ENCODE results near the gene CMYA5.
A peak's percentile ranks its signal among the peaks of the same experiment; 100 is the strongest.
"Not testable (repeated sequence)": the region's sequence is repeated elsewhere in the genome, so short reads cannot be mapped to it uniquely, and the experiment has no call there.

The CMYA5 gene

GRCh38 chr5:79689541-79690466 lies at the start of gene CMYA5:
CMYA5 (plus strand) TSS chr5:79689836; CDS start chr5:79689908, 72 bp downstream.
- Histone ChIP-seq H4K20me1 (peaks cover 0 to 6% (median 0%) of the 10 kb centered on the region in 11 experiments; a peak in 1 of 22 replicates), H3K4me2 (no peak within 1 kb of the TSS), H3K36me3 (peaks cover 46 to 55% (median 50%) of the 10 kb centered on the region in 11 experiments), H3K9me3 (replicated peaks in 1 of 11) (peaks cover 0 to 34% (median 24%) of the 10 kb centered on the region in 11 experiments; a peak in 17 of 22 replicates), H3K27ac (no peak within 1 kb of the TSS), H3K4me1 (peaks cover 0 to 7% (median 0%) of the 10 kb centered on the region in 10 experiments; a peak in 1 of 20 replicates), H3K4me3 (no peak within 1 kb of the TSS), H3K9ac (no peak within 1 kb of the TSS), H3K27me3 (no peaks in the 10 kb centered on the region)
- no peak for TF ChIP-seq Cebpa-rat (IDR thresholded peaks at IDR 0.05)

DNA sequence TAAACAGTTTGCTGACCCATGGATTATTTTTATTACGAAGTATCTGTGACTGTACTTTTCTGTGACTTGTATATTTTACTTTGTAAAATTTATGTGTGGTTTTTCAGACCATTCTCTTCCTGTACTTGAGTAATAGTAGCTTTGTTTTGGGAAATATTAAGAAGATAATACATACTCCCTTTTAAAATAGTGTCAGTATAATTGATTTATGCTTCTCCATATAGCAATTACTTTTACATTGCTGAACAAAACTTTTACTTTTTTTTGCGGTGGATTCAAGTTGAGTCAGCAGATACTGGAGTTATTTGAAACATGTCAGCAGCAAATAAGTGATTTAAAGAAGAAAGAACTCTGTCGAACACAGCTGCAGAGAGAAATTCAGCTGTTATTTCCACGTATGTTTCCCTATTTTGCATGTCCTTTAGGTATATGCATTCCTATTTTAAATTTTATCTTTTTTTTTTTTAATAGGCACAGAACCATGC lies 49.0 kb upstream of the CMYA5 start:
- Histone ChIP-seq H3K36me3 (peaks cover 77 to 100% (median 94%) of the 10 kb centered on the region in 11 experiments), H3K27me3 (no peaks in the 10 kb centered on the region), H3K4me2 (no peak overlapping the region), H3K9me3 (replicated peaks in 1 of 11) (no peaks in the 10 kb centered on the region), H3K9ac (no peak overlapping the region), H3K4me3 (no peak overlapping the region), H3K4me1 (peaks cover 0 to 12% (median 0%) of the 10 kb centered on the region in 10 experiments; a peak in 2 of 20 replicates), H4K20me1 (peaks cover 0 to 83% (median 27%) of the 10 kb centered on the region in 11 experiments; a peak in 14 of 22 replicates), H3K27ac (no peak overlapping the region)
- no peak for TF ChIP-seq Cebpa-rat (IDR thresholded peaks at IDR 0.05)

DNA sequence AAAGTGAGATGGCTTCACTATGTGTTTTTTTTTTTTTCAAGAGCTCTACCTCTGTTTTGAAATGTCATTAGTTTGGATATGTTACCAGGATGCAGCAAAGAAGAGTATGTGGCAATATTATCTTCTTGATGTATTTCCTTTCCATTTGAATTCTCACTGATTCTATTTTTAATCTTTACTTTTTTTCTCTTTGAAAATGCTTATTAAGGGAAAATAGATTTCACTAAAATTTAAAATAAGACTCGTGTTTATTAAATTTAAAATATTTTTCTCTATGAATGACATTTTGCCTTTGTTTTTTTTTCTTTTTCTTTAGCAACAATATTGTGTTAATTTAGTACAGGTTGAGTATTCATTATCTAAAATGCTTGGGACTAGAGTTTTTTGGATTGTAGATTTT lies 48.2 kb upstream of the CMYA5 start:
- peaks cover 0 to 12% (median 0%) of the 10 kb centered on the region in 10 experiments; a peak in 2 of 20 replicates for H3K4me1 ChIP-seq
- peaks cover 78 to 100% (median 94%) of the 10 kb centered on the region in 11 experiments for H3K36me3 ChIP-seq
- peaks cover 0 to 82% (median 25%) of the 10 kb centered on the region in 11 experiments; a peak in 14 of 22 replicates for H4K20me1 ChIP-seq
- no peak for TF ChIP-seq Cebpa-rat (IDR thresholded peaks at IDR 0.05)
- H3K9ac ChIP-seq = no peak overlapping the region
- H3K27me3 ChIP-seq = no peaks in the 10 kb centered on the region
- H3K9me3 ChIP-seq (replicated peaks in 1 of 11) = no peaks in the 10 kb centered on the region
- no peak overlapping the region for H3K4me2 ChIP-seq
- H3K27ac ChIP-seq = no peak overlapping the region
- no peak overlapping the region for H3K4me3 ChIP-seq

GRCh38 chr5:79642210-79642609 lies 47.4 kb upstream of the CMYA5 start:
- Histone ChIP-seq H3K9ac (no peak overlapping the region), H3K4me2 (no peak overlapping the region), H3K4me3 (no peak overlapping the region), H3K4me1 (peaks cover 0 to 12% (median 0%) of the 10 kb centered on the region in 10 experiments; a peak in 2 of 20 replicates), H3K9me3 (replicated peaks in 1 of 11) (no peaks in the 10 kb centered on the region), H3K27ac (no peak overlapping the region), H3K36me3 (peaks cover 81 to 100% (median 94%) of the 10 kb centered on the region in 11 experiments), H3K27me3 (no peaks in the 10 kb centered on the region), H4K20me1 (peaks cover 0 to 80% (median 25%) of the 10 kb centered on the region in 11 experiments; a peak in 14 of 22 replicates)
- no peak for TF ChIP-seq Cebpa-rat (IDR thresholded peaks at IDR 0.05)

DNA sequence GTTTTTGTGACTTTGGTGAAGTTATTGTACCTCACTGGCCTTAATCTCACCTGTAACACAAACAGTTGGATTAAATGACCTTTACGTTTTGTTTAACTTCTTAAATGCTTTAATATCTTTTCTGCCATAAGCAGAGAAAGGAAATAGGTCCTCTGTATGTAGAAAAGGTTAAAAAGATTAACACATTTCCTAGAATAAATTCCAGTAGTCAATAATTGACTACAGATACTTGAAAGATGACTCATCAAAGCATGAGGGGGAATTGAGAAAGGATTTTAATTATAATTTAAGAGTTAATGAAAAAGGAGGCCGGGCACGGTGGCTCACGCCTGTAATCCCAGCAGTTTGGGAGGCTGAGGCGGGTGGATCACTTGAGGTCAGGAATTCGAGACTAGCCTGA lies 35.8 kb upstream of the CMYA5 start:
- Histone ChIP-seq H3K27me3 (no peaks in the 10 kb centered on the region), H3K36me3 (peaks cover 53 to 97% (median 85%) of the 10 kb centered on the region in 11 experiments), H3K9ac (no peak overlapping the region), H3K27ac (no peak overlapping the region), H3K4me3 (no peak overlapping the region), H3K4me1 (no peaks in the 10 kb centered on the region), H4K20me1 (peaks cover 0 to 44% (median 0%) of the 10 kb centered on the region in 11 experiments; a peak in 3 of 22 replicates), H3K9me3 (replicated peaks in 1 of 11) (peaks cover 0 to 7% (median 0%) of the 10 kb centered on the region in 11 experiments; a peak in 4 of 22 replicates), H3K4me2 (no peak overlapping the region)
- TF ChIP-seq Cebpa-rat (IDR thresholded peaks at IDR 0.05) = no peak

DNA sequence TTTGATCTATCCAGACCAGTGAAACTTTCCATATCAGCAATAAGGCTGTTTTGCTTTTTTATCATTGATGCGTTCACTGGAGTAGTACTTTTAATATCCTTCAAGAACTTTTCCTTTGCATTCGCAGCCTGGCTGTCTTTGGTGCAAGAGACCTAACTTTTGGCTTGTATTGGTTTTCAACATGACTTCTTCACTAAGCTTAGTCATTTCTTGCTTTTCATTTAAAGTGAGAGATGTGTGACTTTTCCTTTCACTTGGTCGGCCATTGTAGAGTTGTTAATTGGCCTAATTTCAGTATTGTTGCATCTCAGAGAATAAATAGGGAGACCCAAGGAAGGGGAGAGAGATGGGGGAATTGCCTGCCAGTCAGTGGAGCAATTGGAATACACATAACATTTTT lies 26.4 kb upstream of the CMYA5 start:
- no peak for TF ChIP-seq Cebpa-rat (IDR thresholded peaks at IDR 0.05)
- H3K27me3 ChIP-seq = no peaks in the 10 kb centered on the region
- H3K27ac ChIP-seq = no peak overlapping the region
- peaks cover 0 to 39% (median 29%) of the 10 kb centered on the region in 11 experiments; a peak in 18 of 22 replicates for H3K9me3 ChIP-seq (replicated peaks in 1 of 11)
- H3K4me3 ChIP-seq = no peak overlapping the region
- no peak overlapping the region for H3K4me2 ChIP-seq
- H3K4me1 ChIP-seq = no peaks in the 10 kb centered on the region
- H3K9ac ChIP-seq = no peak overlapping the region
- H3K36me3 ChIP-seq = peaks cover 43 to 84% (median 59%) of the 10 kb centered on the region in 11 experiments
- H4K20me1 ChIP-seq = peaks cover 0 to 29% (median 0%) of the 10 kb centered on the region in 11 experiments; a peak in 2 of 22 replicates

- H3K27me3 ChIP-seq = no peaks in the 10 kb centered on the region
- TF ChIP-seq Cebpa-rat (IDR thresholded peaks at IDR 0.05) = no peak
- H3K4me3 ChIP-seq = no peak overlapping the region
- peaks cover 48 to 86% (median 61%) of the 10 kb centered on the region in 11 experiments for H3K36me3 ChIP-seq
- no peaks in the 10 kb centered on the region for H3K4me1 ChIP-seq
- H3K27ac ChIP-seq = no peak overlapping the region
- H4K20me1 ChIP-seq = peaks cover 0 to 37% (median 0%) of the 10 kb centered on the region in 11 experiments; a peak in 3 of 22 replicates
- H3K4me2 ChIP-seq = no peak overlapping the region
- peaks cover 0 to 16% (median 11%) of the 10 kb centered on the region in 11 experiments; a peak in 17 of 22 replicates for H3K9me3 ChIP-seq (replicated peaks in 1 of 11)
- H3K9ac ChIP-seq = no peak overlapping the region
Measured at GRCh38 chr5:79666758-79667157, 22.9 kb upstream of the CMYA5 start.

DNA sequence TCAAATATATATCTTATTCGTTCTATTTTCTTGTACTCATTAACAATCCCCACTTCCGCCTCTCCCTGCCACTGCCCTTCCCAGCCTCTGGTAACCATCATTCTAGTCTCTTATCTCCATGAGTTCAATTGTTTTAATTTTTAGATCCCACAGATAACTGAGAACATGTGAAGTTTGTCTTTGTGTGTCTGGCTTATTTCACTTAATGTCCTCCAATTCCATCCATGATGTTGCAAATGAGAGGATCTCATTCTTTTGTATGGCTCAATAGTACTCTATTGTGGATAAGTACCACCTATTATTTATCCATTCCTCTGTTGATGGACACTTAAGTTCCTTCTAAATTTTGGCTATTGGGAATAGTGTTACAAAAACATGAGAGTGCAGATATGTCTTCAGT lies 17.2 kb upstream of the CMYA5 start:
- Histone ChIP-seq H3K36me3 (peaks cover 77 to 97% (median 87%) of the 10 kb centered on the region in 11 experiments), H3K9ac (no peak overlapping the region), H3K27me3 (no peaks in the 10 kb centered on the region), H3K4me1 (no peaks in the 10 kb centered on the region), H3K27ac (no peak overlapping the region), H4K20me1 (peaks cover 0 to 72% (median 5%) of the 10 kb centered on the region in 11 experiments; a peak in 9 of 22 replicates), H3K4me2 (no peak overlapping the region), H3K4me3 (no peak overlapping the region), H3K9me3 (replicated peaks in 1 of 11) (no peaks in the 10 kb centered on the region)
- TF ChIP-seq Cebpa-rat (IDR thresholded peaks at IDR 0.05) = no peak

DNA sequence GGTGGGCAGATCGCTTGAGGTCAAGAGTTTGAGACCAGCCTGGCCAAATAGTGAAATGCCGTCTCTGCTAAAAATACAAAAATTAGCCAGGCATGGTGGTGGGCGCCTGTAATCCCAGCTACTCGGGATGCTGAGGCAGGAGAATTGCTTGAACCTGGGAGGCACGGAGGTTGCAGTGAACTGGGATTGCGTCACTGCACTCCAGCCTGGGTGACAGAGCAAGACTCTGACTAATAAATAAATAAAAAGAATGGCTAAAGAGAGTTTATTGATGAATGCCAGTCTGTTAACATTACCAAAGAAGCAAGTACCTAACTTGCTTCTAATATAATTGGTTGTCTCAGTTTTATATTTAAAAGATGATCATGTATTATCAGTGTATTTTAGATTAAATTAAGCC lies 13.3 kb upstream of the CMYA5 start:
- not testable (repeated sequence) for H3K27ac ChIP-seq; H3K9ac ChIP-seq; H3K4me1 ChIP-seq; H3K27me3 ChIP-seq; H3K4me2 ChIP-seq; H3K9me3 ChIP-seq (replicated peaks in 1 of 11); H3K4me3 ChIP-seq
- TF ChIP-seq Cebpa-rat (IDR thresholded peaks at IDR 0.05) = peak in 2 of 11 experiments; percentile 23 to 39; a peak in 2 of 22 replicates
- Histone ChIP-seq H3K36me3 (peaks cover 80 to 99% (median 90%) of the 10 kb centered on the region in 11 experiments), H4K20me1 (peaks cover 0 to 89% (median 5%) of the 10 kb centered on the region in 11 experiments; a peak in 9 of 22 replicates)

DNA sequence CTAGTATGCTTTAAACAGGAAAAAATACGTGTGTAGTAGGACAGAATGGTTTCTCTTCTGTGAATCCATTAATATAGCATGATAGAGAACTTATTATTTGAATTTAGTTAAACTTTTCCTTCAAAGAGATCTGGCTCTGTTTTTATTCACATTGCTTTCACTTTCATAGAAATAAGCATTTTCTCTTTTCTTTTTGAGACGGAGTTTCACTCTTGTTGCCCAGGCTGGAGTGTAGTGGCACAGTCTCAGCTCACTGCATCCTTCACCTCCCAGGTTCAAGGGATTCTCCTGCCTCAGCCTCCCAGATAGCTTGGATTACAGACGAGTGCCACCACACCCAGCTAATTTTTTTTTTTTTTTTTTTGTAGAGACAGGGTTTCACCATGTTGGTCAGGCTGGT lies 7.5 kb upstream of the CMYA5 start:
- Histone ChIP-seq H4K20me1 (peaks cover 0 to 46% (median 0%) of the 10 kb centered on the region in 11 experiments; a peak in 5 of 22 replicates), H3K36me3 (peaks cover 82 to 100% (median 92%) of the 10 kb centered on the region in 11 experiments)
- not testable (repeated sequence) for H3K27me3 ChIP-seq; H3K9me3 ChIP-seq (replicated peaks in 1 of 11); H3K4me1 ChIP-seq; H3K4me2 ChIP-seq; H3K9ac ChIP-seq; H3K4me3 ChIP-seq; H3K27ac ChIP-seq
